ENCODE measurements around the gene RAB40AL.
A peak's percentile ranks its signal among the peaks of the same experiment; 100 is the strongest.

The RAB40AL gene

DNA sequence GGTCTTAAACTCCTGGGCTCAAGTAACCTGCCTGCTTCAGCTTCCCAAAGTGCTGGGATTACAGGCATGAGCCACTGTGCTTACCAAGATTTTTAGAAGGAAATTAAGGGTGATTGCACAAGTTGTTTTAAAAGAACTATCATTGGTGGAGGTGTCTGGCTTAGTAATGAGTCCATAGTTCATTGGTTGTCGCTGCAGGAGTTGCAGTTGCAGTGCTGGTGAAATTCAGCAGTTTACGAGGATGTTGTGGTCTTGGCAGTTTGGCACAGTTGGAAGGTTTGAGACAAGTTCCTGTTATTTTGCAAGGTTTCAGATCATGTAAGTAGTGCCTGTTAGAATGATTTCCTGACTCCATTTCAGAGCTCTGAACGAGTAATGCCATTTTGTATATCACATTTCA, 48.1 kb downstream of the RAB40AL start:
- DNase-seq = peak; percentile 40
